ENCODE measurements around the gene KLC3. TPM values are rescaled to one million over a fixed set of nuclear protein-coding genes. Genes with fewer than 3 reads are reported as not detected.

The KLC3 gene
- total and polyA plus RNA-seq, 2 of the 8 experiments (the other 6 are each of a cell fraction or from before 2014, with no cell fraction given): 1.3 to 2.8 TPM

DNA sequence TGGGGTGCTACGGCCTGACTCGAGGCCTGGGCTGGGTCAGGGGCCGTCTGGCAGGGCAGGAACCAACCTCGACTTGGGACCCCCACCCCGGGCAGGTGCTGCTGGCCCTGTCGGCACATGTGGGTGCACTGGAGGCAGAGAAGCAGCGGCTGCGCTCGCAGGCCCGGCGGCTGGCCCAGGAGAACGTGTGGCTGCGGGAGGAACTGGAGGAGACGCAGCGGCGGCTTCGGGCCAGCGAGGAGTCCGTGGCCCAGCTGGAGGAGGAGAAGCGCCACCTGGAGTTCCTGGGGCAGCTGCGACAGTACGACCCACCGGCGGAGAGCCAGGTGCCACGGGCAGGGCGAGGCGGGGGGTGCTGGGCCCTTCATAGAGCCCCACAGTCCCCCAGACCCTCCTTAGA lies 5.9 kb downstream of the KLC3 start:
- POLR2A ChIA-PET (ENCODE audit: partially characterized antibody): interaction anchor here (1.4 to 4.9 kb wide), 2 partner anchors 11 to 17 kb away, joined by 5 to 25 read pairs; no protein-coding TSS in a partner anchor
- H3K18ac ChIP-seq (ENCODE audit: extremely low read depth, low read length): no peak overlapping the region
- H3K79me1 ChIP-seq (ENCODE audit: low read depth, low read length): no peaks in the 10 kb centered on the region

More for the DNA sequence above, 5.9 kb downstream of the KLC3 start:
- no peak overlapping the region for H3K9ac ChIP-seq (replicated peaks in 1 of 4; ENCODE audit: extremely low read depth in 1 of 4, low read depth in 3 of 4, low read length in 3 of 4)
- no peak overlapping the region for H2AFZ ChIP-seq (ENCODE audit: low read length)
- H2BK12ac ChIP-seq (ENCODE audit: low read depth, low read length): no peak overlapping the region
- CTCF ChIA-PET (ENCODE audit: partially characterized antibody): interaction anchor here (1.0 to 2.5 kb wide), 3 partner anchors 9 to 57 kb away, joined by 3 to 7 read pairs (median 5); no protein-coding TSS in a partner anchor
- H3K27me3 ChIP-seq (replicated peaks in 1 of 4; ENCODE audit: control insufficient read depth in 3 of 4, extremely low read depth in 1 of 4, insufficient read depth in 3 of 4, low read length in 3 of 4): peaks cover 1 to 9% (median 6%) of the 10 kb centered on the region in 4 experiments; a peak in 6 of 7 replicates
- H3K14ac ChIP-seq (ENCODE audit: insufficient read length): no peak overlapping the region
- H3K4me2 ChIP-seq (ENCODE audit: insufficient read depth in 1 of 2, low read depth in 2 of 2, low read length in 2 of 2): no peak overlapping the region
- peaks cover 1 to 20% of the 10 kb centered on the region in 2 experiments for H4K20me1 ChIP-seq (replicated peaks in 1 of 2; ENCODE audit: control insufficient read depth in 1 of 2, insufficient read depth in 2 of 2, low read length in 2 of 2)
- H2BK20ac ChIP-seq (ENCODE audit: low read length): no peak overlapping the region
- no peak overlapping the region for H3K23ac ChIP-seq (ENCODE audit: insufficient read length)
- DNase-seq (ENCODE audit: low read depth in 1 of 2, low spot score in 2 of 2) (no peak), FAIRE-seq (no peak)
- H3K27ac ChIP-seq (ENCODE audit: low read depth, low read length): no peak overlapping the region
- H3K36me3 ChIP-seq (ENCODE audit: control insufficient read depth in 2 of 4, insufficient read depth in 4 of 4, low read length in 3 of 4): peaks cover 2 to 15% (median 9%) of the 10 kb centered on the region in 4 experiments; a peak in 5 of 8 replicates
- H4K5ac ChIP-seq (ENCODE audit: insufficient read length, low read depth, low read length): no peak overlapping the region
- no peak overlapping the region for H3K4ac ChIP-seq (replicated peaks; ENCODE audit: insufficient read length, low read depth, low read length)
- no peak overlapping the region for H2BK15ac ChIP-seq (ENCODE audit: low read length)
- H3K23me2 ChIP-seq (ENCODE audit: low read depth, low read length): no peaks in the 10 kb centered on the region; the same call in 1 of the 2 replicates
- peak overlapping the region; percentile 68; the same call in 1 of the 2 replicates for H4K8ac ChIP-seq (ENCODE audit: extremely low read depth, insufficient read depth, low read length)
- H2BK5ac ChIP-seq (ENCODE audit: low read depth, low read length): no peak overlapping the region
- H3K79me2 ChIP-seq (ENCODE audit: control insufficient read depth in 1 of 2, insufficient read depth in 2 of 2, low read length in 2 of 2): no peaks in the 10 kb centered on the region
- H2AK5ac ChIP-seq (ENCODE audit: low read depth, low read length): no peak overlapping the region
- 79% methylated on average over 26 of the region's 27 CpGs; no CpG with 5 or more reads in 1 of the 2 experiments for WGBS, 2 experiments (ENCODE audit: extremely low coverage in 1 of 2, insufficient coverage in 1 of 2, insufficient read length in 1 of 2, insufficient replicate concordance in 2 of 2, low coverage in 1 of 2, low lambda C conversion rate in 2 of 2, missing lambda C conversion rate in 1 of 2)
- H3K56ac ChIP-seq (replicated peaks; ENCODE audit: insufficient read length, low read depth, low read length): no peak overlapping the region
- H3K4me1 ChIP-seq (replicated peaks in 1 of 4; ENCODE audit: control insufficient read depth in 3 of 4, insufficient read depth in 4 of 4, low read length in 3 of 4): peaks cover 0 to 9% (median 5%) of the 10 kb centered on the region in 4 experiments; a peak in 2 of 7 replicates
- no peak overlapping the region for H4K91ac ChIP-seq (replicated peaks; ENCODE audit: insufficient read length, low read length)
- no peaks in the 10 kb centered on the region for H3K9me3 ChIP-seq (ENCODE audit: insufficient read depth in 2 of 2, low read depth in 1 of 2, low read length in 1 of 2)
- no peak overlapping the region for H3K4me3 ChIP-seq (ENCODE audit: extremely low read depth in 1 of 4, insufficient read depth in 2 of 4, low read depth in 3 of 4, low read length in 4 of 4)
- no peak overlapping the region for H2BK120ac ChIP-seq (replicated peaks; ENCODE audit: low read depth, low read length)

All from H1 (cell line).